GM21447 (cell line): Measurements from ENCODE around the gene LRMDA.
"Not testable (repeated sequence)": the region's sequence is repeated elsewhere in the genome, so short reads cannot be mapped to it uniquely, and the experiment has no call there.

Source experiments
- ATAC-seq: cut with Tn5 transposase; IDR thresholded peaks from one replicate; pipeline ENCODE4 v1.9.1; 2021; ENCODE audit not compliant: unreplicated experiment

The LRMDA gene

DNA sequence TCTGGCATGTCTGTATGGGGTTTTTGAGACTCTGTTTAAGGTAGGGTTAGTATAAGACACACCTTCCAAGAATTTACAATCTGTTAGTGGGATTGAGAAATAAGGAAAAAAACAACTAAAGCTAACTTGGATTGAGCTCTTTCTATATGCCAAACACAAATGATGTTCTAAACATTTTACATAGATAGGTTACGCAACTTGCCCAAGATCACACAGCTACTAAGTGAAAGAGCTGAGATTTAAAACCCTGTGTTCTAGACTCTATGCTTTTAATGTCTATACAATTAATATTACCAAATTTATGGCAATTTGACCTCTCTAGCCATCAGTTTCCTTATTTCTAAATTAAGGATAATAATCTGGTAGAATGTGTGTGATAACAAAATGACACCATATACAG is 1056.2 kb downstream of the LRMDA start:
- ATAC-seq = no peak

DNA sequence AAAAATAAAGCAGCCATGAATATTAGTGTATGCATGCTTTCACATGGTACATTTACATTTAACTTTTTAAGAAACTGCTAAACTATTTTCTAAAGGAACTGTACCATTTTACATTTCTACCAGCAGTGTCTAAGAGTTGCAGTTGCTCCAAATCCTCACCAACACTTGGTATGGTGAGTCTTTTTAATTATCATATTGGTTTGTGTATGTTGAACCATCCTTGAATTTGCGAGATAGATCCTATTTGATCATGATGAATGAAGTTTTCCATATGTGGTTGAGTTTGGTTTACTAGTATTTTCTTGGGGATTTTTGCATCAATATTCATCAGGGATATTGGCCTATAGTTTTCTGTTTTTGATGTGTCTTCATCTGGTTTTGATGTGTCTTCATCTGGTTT is 1057.2 kb downstream of the LRMDA start:
- ATAC-seq = no peak

DNA sequence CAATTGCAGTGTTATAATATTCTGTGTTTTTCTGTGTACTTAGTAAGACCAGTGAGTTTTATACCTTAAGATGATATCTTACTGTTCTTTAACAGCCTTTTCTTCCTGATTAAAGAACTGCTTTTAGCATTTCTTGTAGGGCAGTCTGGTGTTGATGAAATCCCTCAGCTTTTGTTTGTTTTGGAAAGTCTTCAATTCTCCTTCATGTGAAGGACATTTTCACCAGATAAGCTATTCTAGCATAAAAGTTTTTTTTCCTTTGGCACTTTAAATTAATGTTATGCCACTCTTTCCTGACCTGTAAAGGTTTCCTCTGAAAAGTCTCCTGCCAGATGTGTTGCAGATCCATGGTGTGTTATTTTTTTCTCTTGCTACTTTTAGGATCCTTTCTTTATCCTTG is 1059.8 kb downstream of the LRMDA start:
- ATAC-seq = no peak

DNA sequence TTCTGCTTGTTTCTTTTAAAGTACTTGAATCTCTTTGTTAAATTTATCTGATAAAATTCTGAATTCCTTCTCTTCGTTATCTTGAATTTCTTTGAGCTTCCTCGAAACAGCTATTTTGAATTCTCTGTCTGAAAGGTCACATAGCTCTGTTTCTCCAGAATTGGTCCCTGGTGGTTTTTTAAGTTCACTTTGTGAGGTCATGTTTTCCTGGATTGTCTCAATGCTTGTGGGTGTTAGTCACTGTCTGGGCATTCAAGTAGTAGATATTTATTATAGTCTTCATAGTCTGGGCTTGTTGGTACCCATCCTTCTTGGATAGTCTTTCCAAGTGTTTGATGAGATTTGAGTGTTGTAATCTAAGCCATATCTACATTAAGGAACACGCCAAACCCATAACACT is 1060.6 kb downstream of the LRMDA start:
- no peak for ATAC-seq

DNA sequence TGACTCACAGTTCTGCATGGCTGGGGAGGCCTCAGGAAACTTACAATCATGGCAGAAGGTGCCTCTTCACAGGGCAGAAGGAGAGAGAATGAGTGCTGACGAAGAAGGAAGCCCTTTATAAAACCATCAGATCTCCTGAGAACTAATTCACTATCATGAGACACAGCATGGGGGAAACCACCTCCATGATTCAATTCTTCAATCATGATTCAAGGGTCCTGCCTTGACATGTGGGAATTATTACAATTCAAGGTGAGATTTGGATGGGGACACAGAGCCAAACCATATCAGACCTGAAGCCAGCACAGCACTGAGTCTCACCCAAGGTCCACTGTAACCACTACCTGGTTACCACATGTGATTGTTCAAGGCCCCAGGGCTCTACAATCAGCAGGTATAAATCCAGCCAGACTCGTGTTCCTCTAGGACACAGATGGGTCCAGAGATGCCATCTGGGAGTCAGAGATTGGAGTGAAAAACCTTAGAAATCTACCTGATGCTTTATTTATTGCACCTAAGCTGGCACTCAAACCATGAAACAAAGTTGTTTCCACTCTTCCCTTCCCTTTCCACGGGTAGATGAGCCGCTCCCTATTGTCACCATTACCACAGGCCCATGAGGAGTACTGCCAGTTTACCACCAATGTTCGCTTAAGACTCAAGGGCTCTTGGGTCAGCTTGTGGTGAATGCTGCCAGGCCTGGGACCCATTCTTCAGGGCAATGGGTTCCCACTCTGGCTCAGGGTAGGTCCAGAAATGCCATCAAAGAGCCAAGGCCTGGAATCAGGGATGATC is 1061.5 kb downstream of the LRMDA start:
- ATAC-seq = no peak

DNA sequence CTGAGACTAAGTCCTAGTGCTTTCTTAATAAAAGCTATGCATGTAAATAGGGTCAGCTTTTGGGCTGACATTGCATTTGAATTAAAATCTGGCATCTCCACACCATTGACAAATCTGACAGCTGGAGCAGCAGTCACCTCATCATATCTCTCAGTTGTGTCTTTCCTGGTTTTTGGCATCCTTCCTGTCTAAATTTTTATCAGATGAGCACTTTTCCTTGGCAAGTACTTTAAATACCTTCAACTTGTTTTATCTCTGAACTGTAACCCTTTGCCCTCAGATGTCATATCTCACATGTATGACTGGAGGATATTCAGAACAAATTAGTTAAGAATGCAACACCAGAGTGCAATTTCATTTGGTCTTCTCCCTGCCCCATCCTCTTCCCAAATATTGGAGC is 1066.2 kb downstream of the LRMDA start:
- no peak for ATAC-seq

DNA sequence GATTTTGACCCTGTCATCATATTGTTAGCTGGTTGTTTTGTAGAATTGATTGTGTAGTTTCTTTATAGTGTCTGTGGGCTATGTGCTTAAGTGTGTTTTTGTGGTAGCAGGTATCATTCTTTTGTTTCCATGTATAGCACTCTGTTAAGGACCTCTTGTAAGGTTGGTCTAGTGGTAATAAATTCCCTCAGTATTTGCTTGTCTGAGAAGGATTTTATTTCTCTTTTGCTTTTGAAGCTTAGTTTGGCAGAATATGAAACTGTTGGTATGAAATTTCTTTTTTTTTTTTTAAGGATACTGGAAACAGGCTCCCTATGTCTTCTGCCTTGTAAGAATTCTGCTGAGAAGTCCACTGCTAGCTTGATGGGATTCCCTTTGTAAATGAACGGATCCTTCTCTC is 1073.4 kb downstream of the LRMDA start:
- no peak for ATAC-seq

DNA sequence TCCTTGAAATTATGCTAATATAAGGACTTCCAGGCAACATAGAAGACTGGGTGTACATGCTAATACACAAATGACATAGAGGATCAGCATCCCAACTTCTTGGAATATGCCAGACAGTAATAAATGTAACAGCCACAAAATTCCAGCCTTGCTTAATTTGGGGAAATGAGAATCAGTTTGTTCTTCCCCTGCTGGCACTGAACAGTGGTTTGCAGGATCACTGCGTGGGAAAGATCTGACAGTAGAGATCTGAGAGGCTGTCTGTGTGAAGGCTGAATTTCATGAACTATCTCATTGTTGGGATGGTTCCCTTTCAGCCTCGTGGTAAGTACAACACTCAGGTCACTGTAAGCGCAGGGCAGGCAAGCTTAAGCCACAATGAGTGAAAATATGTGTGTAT is 1078.0 kb downstream of the LRMDA start:
- ATAC-seq = no peak

DNA sequence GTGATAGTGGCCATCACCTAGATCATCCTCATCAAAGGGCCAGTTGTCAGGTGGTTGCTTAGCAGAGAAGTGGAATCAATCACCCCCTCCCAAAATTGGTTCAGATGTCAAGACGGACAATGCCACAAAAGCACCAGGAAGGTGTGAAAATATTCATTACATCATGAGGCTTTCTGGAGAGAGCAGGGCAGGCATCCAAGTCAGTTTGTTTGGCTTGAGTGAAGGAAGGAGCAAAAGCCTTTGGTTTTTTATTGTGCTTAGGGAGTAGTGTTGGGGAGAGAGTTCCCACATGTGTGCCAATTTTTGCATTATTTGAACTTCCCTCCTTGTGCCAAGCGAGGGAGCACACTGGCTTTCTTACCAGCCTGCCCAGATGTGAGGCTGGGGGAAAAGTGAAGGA is 1082.9 kb downstream of the LRMDA start:
- no peak for ATAC-seq

DNA sequence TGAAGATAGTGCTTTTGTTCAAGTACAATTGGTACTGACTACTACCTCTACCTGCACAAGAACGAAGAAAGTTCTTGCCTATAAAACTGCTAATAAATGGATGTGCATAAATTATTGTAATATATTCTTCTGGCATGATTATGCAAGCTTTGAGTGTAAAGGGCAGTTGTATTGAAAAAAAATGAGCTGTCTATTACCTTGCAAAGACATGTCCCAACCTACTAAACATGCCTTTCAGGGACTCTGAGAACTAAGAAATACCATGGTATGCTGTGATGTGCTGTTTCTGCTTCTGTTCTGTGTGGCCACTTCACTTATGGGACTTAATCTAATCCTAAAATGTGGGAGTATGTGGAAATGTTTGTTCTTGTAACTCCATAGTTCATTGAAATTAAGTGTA is 1083.4 kb downstream of the LRMDA start:
- ATAC-seq = no peak

DNA sequence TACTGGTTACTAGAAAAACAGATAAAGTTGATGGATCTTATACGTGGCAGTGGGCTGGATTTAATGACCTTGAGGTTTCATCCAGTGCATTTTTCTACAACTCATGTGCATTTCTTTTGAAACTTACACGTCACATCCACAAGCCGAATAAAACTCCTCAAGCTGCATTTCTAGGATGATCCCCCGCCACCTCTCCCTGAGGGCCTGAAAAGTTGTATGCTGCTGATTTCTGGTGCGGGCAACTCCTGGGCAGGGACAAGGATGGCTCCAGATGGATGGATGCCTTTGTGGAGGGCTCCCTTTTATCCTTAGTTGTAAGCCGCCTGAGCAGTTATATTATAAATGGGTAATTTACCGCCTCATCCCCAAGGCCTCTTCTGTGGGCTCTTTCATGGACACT is 1091.1 kb downstream of the LRMDA start:
- ATAC-seq = no peak

DNA sequence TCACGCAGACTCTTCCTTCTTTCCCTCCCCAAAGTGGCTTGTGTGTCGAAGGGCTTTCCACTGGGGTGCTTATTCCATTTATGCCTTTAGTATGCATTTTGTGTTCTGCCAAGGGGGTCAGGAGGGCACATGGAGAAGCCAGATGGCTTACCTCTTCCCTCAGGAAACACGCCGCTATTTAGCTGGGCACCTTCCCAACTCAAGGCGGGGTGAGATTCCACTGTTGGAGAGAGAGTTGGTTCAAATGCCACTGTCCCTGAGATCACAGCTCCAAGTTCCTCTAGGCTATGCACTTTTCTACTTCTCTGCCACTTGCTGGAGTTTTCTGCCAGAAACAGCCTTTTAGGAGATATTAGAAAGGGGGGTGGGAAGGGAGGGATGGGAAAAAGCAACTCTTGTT is 1091.8 kb downstream of the LRMDA start:
- ATAC-seq = no peak

DNA sequence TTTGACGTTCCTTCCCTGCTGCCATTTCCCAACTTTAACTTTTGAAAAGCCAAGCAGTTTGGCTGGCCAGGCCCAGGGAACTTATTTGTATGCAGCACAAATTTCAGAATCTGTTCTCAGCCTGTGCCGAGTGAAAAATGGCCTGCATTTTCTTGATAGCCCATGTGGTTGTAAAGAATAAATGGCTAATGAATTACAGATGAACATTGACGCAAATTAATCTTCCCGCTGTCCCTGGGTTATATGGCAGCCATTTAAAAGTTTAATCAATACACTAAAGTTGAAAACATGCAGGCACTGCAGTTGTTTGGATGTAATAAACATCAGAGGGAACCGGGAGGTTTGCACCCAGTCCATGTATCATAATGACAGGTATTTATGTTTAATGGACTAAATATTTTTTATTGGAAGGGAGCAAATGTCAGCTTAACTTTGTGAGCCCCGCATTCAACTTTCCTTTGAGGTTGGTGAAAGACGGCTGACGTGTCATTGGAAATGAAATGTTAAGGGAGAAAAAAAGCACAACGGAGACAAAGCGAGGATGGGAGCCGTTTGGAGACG is 1092.4 kb downstream of the LRMDA start:
- no peak for ATAC-seq

DNA sequence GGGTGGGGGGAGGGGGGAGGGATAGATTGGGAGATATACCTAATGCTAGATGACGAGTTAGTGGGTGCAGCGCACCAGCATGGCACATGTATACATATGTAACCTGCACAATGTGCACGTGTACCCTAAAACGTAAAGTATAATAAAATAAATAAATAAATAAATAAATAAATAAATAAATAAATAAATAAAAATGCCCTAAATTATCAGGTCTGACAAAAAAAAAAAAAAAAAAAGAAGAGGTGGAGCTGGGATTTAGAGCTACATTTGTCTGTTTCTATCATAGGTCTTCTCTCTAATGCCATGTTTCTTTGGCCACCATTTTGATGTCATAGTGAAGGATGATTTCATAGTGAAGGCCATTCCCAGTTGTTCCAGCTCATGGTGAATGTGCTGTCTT is 1095.4 kb downstream of the LRMDA start:
- not testable (repeated sequence) for ATAC-seq

DNA sequence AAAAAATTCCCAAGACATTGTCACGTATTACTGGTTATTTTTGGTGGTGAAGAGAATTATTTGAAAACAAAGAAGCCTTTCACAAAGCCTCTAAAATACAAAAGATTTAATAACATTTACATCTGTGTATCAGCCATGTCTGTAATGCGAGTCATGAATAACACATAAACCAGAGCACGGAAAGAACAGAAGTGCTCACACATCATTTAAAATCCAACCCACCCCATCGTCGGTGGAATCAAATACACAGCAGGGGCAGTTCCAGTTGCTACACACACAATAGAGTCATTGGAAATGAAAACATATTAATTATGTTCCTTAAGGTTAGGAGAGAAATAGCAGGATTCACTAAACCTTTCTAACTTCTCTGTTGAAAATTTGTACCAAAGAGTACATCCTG is 1108.9 kb downstream of the LRMDA start:
- ATAC-seq = no peak

DNA sequence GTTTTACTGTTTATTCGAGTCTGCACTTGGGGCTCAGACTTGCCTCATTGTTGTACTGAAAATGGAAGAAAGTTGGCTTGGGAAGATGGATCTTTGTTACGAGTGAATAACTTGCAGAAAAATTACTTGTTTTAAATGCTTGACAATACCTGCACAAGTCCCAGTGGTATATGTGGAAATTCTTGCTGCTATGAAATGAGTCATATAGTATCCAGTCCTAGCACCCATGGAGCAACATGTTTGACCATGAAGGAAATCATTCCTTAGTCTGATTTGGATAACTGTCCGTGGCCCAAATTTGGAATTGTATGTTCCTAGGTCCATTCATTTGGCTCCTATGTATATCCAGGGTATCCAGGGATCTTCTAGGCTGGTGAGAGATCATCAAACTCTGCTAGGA is 1109.4 kb downstream of the LRMDA start:
- no peak for ATAC-seq

DNA sequence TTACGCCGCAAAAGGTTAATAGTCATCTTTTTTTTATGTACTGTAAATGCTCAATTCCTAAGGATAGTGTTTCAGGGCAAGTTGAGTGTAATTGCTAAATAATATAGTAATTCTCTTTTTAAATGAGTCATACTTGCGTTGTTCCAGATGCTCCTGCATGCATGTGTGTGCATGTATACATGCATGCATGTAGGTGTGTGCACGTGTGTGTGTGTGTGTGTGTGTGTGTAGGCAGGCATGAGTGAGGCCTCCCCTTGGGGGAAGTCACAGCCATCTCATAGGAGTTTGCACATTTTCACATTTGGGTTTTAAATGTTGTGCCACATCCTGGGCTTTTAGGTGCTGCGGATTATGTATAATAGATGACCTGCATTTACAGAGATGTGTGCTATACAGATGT is 1110.4 kb downstream of the LRMDA start:
- ATAC-seq = no peak

DNA sequence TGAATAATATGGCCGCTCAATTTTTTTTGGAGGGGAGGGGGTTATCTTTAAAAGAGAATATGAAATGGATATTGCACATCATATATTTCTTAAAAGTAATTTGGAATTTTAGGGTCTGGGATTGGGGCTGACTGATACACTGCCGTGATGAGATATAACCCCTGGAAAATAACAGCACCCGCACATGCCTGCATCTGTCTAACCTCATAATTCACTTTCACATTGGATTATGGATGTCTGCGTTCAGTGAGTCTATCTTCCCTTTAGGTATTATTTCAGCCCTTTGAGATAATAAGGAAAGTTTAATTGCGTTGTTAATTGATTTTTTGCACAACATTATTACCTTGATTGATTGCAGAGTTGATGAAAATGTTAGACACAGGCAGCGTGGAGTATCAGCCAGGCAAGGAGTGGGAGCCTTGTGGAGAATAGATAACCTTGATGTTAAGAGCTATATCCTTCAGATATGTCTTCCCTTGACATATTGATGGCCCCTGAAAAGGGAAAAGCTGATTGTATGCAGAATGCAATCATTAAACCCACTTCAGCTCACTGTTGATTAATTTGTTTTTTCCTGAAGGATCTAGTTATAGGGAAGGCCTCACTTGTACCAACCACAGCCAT is 1111.0 kb downstream of the LRMDA start:
- no peak for ATAC-seq

DNA sequence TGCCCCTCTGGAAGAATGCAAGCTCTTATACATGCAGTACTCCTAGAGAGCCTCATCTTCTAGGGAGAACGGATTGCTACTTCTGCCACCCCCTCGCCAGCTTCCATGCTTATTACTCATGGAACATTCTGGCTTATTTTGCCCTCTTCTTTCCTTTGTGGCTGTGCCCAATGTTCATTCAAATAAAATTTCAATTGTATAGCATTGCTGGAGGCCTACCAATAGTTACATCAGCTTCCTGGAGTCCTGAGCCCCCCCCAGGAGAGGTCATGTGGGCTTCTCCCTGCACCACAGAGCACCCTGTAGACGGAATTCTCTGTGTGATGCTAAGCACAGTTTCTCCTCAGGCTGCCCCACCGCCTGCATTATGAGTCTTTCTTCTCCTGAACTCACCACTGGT is 1112.2 kb downstream of the LRMDA start:
- ATAC-seq = no peak

DNA sequence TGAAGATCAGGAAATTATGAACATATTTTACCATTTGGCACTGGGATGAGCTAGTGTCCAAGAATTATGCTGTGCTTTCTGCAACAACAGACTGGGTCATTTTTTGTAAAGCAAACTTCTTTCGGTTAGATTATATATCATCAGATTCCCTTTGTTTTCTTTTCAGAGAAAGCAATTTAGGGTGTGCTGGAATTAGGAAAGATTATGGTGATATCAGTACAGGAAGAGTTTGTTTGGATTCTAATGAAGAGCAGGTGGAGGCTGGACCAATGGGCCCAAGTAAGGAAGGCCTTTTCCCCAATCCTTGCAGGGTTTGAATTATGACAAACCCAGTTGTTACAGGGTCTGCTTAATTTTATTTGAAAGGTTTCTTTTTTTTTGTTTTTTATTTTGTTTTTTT is 1113.4 kb downstream of the LRMDA start:
- no peak for ATAC-seq

DNA sequence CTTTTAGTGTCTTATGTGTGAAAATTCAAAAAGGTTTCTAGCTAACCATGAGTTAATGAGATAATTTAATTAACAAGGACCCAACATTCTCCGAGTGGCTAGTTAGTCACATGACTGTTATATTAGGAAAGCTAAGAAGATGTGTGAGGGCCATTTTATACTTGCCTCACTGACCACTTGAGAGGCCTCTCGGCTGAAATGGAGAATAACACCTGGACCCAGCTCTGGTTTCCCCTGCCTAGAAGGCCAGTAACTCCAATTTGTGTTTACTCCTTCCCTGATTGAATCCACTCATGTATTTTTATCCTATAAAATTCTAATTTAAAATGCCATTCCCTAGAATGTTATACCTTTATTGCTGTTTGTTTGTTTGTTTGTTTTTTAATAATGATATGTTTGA is 1115.0 kb downstream of the LRMDA start:
- no peak for ATAC-seq

DNA sequence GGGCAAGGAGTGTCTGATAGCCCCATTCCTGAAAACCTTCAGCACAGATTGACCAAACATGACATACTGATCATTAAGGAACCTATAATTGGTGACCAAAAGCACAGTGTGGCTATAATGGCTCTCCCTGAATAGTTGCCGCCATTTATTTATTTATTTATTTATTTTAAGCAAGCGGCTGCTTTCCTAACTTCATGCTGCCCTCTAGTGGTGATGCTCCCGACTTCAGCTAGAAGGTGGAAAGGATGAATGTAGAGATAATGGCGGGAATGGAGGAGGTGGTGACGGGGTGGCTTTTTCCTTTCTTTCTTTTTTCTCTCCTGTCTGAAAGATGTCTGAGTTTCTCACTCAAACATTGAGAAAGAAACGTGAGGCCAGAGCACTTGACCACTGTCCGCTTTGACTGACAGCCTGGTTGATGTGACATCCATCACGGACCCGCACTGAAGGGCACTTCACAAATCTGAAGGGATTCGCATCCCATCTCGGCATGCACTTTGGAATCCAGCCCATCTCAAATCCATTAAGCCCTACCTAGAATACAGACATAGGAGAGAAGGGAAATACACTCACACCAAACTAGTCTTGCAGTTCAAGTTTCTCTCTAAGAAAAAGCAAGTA is 1116.0 kb downstream of the LRMDA start:
- ATAC-seq = no peak
